WERI-Rb-1 (cell line): ENCODE results near the gene ANKAR.
"Not testable (repeated sequence)": the region's sequence is repeated elsewhere in the genome, so short reads cannot be mapped to it uniquely, and the experiment has no call there.

Experiments used
- DNase-seq: peaks from one replicate; pipeline ENCODE4 v3.0.0-alpha.2; 2020
- H3K27ac ChIP-seq: fragments of 250-450 bp; sonication (Bioruptor Pico); 2 replicates; pipeline ENCODE4 v1.5.1; 2020; ENCODE audit warnings: mild to moderate bottlenecking, moderate library complexity
- H3K27me3 ChIP-seq: fragments of 250-450 bp; sonication (Bioruptor Pico); 2 replicates; pipeline ENCODE4 v1.5.1; 2021; ENCODE audit warnings: mild to moderate bottlenecking, low read depth, moderate library complexity; ENCODE audit not compliant: insufficient read depth, severe bottlenecking
- H3K36me3 ChIP-seq: fragments of 250-450 bp; sonication (Bioruptor Pico); 2 replicates; pipeline ENCODE4 v1.5.1; 2020; ENCODE audit warnings: mild to moderate bottlenecking, moderate library complexity
- H3K4me3 ChIP-seq: 2 replicates; pipeline ENCODE4 v1.5.1; 2011; ENCODE audit warnings: low read depth, mild to moderate bottlenecking, control low read depth, low read length
- H3K9me3 ChIP-seq: fragments of 250-450 bp; sonication (Bioruptor Pico); 2 replicates; pipeline ENCODE4 v1.5.1; 2021; ENCODE audit warnings: mild to moderate bottlenecking, moderate library complexity; ENCODE audit not compliant: severe bottlenecking
- CTCF ChIP-seq: IDR thresholded peaks from 2 replicates; pipeline ENCODE4 v1.5.1; 2011; ENCODE audit warnings: low read depth, mild to moderate bottlenecking, control low read depth, inconsistent platforms, low read length

Gene ANKAR

GRCh38 chr2:189709501-189710221, 35.2 kb downstream of the ANKAR start:
- Histone ChIP-seq H3K27ac (no peak overlapping the region), H3K36me3 (no peaks in the 10 kb centered on the region; the same call in 1 of the 2 replicates), H3K9me3 (no peaks in the 10 kb centered on the region), H3K4me3 (no peak overlapping the region), H3K27me3 (no peaks in the 10 kb centered on the region)
- no peak for TF ChIP-seq CTCF
- no peak for DNase-seq

GRCh38 chr2:189717593-189717992, 43.1 kb downstream of the ANKAR start:
- H3K4me3 ChIP-seq, H3K9me3 ChIP-seq, DNase-seq, H3K27ac ChIP-seq, H3K36me3 ChIP-seq, H3K27me3 ChIP-seq: not testable (repeated sequence)

GRCh38 chr2:189719571-189719970, 45.1 kb downstream of the ANKAR start:
- no peak overlapping the region for H3K27ac ChIP-seq
- TF ChIP-seq CTCF = no peak
- H3K27me3 ChIP-seq = no peaks in the 10 kb centered on the region
- H3K36me3 ChIP-seq = no peaks in the 10 kb centered on the region
- no peak overlapping the region for H3K4me3 ChIP-seq
- DNase-seq = no peak
- H3K9me3 ChIP-seq = peaks cover 7% of the 10 kb centered on the region

- Histone ChIP-seq H3K27ac (no peak overlapping the region), H3K4me3 (no peak overlapping the region), H3K36me3 (no peaks in the 10 kb centered on the region), H3K9me3 (no peaks in the 10 kb centered on the region), H3K27me3 (no peaks in the 10 kb centered on the region)
- no peak for DNase-seq
- TF ChIP-seq CTCF = no peak
Observed at GRCh38 chr2:189723192-189723591, 48.7 kb downstream of the ANKAR start.
